Activated CD8-positive, alpha-beta memory T cell treated with anti-CD3 and anti-CD28 coated beads, Interleukin-2, amount 50 U/mL, for 1 hour (primary cell): ENCODE data around the gene NYAP2.

Experiments used
- DNase-seq: peaks from one replicate; pipeline ENCODE4 v3.0.0-alpha.2; 2020; ENCODE audit errors: extremely low read depth

NYAP2 gene

DNA sequence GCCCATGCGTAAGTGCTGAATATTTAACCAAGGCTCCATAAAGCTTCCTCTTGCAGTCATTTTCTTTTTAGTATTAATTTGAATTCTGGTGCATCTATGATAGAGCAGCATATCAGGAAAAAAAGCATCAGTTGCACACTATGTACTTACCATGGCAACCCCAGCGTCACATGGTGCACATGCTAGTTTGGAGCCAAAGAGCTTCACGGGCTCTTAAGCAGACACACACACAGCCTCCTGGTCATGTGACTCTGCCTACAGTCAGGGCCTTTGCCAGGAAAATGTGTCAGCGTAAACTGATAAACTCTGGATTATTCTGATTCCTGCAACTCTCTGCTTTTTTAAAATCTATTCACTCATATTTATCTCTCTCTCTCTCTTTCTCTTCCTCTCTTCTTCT lies 30.2 kb downstream of the NYAP2 start:
- DNase-seq = no peak

DNA sequence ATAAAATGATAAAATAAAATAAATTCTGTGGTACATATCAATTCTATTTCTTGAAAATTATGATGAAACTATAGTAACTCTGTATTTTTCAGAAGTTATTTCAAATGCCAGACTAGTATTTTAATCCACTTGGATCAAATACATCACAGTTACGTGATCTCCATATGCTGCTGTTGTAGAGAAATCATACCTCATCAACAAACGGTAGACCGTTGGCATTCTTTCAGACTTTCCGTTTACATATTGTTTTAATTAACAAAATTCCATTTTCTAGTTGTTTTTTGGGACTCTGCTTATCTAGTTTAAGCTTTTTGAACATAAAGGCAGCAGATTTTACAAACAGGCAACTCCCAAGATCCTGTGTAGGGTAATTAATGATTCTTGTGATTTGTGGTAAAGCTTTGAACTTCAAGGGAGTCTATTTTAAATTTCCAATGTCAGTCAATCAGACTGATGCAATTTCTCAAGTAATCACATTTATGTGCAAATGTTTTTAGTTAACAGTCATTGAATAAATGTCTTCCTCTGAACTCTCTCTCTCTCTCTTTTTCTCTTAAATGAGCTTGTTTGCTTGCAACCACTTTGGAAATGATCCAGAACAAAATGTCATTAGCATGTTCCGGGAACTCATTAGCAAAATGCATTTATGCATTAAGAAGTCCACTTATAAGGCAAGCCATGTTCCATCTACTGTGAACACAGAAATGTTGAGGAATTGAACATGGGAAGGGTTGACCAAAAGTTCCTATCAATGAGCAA lies 31.8 kb downstream of the NYAP2 start:
- DNase-seq = no peak

DNA sequence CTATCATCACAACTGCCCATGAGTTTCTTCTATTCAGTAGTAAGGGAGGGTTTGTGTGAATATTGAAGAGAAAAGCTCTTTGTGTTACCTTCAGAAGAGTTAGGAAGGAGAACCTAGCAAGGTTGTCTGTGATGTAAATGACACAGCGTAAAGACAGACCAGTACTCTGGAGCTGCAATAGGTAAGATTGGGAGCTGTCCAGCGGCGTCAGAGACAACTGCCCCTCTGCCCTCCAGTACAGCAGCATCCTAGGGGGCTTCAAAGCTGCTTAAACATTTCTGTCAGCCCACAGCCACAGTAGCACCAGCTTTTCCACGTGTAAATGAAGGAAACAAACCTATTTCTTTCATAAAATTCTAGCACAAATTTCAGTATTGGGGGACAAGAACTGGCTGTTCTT lies 34.5 kb downstream of the NYAP2 start:
- no peak for DNase-seq

DNA sequence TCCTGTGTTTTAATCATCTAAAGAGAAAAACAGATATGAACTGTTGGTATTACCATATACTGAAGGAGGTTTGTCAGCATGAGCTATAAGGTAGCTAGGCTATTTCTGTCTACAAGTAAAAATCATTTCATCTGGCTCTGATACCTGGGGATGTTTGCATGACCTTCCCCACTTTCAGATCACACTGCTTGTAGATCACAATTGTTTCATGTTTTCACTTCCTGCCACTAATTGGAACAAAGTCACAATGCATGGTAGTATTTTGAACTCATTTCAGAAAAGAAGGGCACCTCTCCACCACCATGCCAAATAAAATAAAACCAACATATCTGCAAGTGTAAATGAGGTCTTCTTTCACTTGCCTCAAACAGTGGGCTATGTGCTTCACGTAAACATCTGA lies 37.8 kb downstream of the NYAP2 start:
- no peak for DNase-seq

DNA sequence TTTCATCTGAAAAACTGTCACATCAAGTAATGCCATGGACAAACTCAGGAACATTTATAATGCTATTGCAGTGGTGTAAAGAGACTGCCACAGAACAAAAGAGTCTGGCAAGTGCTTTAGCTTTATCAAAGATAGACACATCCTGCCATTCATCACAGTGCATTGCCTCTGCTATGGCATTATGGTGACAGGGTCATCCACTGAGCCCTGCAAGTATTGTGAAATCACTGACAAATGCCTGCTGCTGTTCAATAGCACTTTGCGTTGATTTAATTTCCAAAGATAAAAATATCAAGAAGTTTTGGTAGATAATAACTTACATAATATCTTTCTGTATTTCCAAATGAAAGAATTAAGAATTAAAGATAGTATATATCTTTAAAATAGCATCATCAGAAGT lies 38.7 kb downstream of the NYAP2 start:
- DNase-seq = no peak

DNA sequence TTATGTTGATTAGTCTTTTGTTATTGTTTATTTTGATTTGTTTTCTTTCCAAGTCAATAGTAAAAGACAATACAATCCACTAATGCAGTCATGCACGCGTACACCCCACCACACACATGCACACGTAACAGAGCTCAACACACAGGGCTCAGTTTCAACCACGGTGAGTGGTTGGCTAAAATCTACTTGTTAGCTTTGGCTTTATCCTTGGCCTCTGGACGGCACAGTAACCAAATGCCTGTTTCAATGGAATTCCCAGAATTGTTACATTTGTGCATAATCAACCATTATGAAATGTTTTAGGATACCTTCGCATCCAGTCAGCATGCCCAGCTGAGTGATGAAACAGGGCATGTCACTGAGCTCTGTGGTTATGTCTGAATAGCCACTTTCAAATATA lies 53.2 kb downstream of the NYAP2 start:
- DNase-seq = no peak

DNA sequence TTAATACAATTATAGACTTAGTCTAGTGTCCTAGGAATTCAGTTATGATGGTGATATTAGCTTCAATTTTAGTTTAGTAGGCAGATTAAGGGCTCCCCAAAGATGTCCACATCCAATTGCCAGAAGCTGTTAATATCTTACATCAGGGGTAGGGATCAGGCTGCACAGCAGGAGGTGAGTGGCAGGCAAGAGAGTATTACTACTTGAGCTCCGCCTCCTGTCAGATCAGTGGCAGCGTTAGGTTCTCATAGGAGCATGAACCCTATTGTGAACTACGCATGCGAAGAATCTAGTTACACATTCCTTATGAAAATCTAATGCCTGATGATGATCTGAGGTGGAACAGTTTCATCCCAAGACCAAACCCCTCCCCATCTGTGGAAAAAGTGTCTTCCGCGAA lies 54.9 kb downstream of the NYAP2 start:
- DNase-seq = no peak

DNA sequence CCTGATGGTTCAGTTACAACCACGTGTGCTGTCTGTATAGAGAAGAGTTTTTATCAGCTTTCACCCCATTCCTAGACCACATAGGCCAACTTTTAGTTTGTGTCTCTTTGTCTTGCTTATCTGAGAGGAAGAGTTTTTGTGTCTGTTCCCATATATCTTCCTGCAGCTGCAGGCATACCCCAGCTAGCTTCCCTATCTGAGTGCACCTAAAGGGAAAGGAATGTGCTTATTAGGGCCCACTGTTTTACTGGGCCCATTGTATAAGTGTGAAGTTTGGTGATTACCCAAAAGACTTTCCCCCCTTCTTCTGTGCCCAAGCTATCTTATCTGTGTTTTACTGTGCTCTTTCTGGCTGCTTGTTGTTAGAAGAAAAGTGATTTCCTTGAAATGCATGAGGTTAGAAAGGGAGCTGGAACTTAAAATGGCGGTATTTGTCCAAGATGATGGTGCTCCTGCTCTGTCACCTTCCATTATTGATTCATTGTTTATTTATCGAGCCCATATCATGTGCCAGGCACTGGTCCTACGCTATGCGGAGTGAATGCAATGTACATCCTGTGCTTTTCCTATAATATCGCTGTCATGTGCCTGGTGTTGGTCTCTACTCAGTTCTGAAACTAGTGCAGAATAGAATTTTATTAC lies 57.2 kb downstream of the NYAP2 start:
- no peak for DNase-seq

DNA sequence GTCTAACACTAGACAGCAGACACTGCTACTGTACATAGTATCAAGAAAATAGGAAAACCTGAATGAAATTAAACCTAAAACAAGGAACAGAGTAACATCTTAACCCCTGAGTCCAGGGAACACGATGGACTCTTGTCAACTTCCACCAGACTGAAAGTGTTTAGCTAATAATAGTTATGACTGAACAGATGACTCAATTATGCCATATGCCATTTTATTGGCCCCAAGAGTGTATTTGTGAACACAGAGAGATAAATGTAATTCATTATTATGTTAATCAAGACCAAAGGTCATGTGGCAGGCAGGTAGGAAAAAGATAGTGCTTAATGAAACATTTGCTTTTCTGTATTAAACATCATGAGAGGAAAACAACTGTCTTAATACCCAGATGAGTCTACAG lies 58.0 kb downstream of the NYAP2 start:
- DNase-seq = no peak

DNA sequence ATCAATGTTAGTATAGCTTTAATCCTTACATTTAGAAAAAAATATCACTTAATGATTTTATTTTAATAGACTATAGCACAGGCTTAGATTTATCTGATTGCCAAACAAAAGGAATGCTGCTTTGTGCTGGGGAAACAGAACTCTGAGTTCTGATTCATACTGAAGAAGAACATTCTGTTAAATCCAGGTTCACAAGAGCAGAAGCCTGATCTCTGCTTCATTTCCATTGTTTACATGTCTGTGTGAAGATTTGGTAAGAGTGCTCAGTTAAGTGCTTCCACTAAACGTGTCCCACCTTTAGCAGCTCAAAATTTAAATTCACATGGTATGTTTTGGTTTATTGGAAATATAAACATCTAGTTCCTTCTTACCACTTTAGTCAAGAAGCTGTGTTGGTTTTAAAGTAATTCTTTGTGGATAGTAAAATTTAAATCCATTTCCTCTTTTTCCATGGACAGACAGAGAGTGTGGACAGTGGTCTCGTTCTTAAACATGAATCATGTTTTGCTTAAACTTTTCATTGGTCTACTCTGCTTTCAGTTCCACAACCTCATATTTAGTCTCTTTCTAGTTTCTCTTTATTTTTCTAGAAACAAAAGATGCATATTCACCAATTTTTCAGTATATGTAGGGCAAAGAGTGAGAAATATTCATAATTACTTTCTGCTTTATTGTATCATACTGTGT lies 59.1 kb downstream of the NYAP2 start:
- no peak for DNase-seq

DNA sequence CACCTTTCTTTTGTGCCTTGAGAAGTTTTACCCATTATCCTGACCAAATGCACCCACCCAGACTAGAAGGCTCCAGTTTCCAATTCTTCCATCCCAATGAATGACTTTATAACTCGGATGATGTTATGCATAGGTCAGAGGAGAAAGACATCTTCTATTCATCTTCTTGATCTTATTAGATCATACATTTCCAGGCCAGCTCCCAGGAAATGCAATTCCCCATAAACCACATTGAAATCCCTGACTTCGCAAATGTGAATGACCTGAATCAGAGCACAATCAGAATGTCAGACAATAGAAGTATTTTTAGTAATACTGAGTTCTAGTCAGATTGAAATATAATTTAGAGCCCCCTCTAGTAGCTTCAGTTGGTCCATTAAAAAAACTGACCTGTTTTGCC lies 62.9 kb downstream of the NYAP2 start:
- no peak for DNase-seq

DNA sequence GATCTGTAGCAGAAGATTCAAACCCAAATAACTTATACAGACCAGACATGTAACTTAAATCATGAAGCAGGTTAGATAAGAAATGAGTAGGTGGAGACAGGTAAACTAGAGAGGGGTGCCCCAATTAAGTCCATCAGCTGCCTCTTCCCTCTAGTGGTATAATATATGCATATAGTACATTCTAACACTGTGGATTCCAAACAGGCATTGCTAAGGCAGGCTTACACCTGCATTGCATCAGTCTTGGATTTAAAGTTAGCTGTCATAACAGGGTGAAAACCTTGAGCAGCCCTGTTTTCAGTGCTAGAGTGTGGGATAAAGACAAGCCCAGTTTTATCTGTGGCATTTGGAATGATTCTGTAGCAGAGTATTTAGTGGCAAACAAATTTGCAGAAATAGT lies 63.4 kb downstream of the NYAP2 start:
- no peak for DNase-seq

DNA sequence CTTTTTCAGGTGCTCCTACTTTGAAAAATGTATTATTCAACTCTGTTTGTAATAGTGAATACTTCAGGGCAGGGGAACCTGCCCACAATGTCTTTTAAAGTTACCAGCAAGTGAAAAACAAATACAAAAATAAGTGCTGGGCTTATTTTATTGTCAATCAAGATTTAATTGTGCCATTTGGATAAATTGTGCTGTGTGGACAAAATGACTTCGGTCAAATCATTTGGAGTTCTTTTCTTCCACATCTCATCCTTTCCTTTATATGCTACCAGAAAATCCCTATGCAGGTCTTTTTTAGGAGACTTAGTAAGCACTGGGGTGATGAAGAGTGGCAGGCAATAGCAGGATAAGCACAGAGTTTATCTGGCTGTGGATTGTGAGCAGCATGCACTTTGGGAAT lies 63.9 kb downstream of the NYAP2 start:
- DNase-seq = no peak

DNA sequence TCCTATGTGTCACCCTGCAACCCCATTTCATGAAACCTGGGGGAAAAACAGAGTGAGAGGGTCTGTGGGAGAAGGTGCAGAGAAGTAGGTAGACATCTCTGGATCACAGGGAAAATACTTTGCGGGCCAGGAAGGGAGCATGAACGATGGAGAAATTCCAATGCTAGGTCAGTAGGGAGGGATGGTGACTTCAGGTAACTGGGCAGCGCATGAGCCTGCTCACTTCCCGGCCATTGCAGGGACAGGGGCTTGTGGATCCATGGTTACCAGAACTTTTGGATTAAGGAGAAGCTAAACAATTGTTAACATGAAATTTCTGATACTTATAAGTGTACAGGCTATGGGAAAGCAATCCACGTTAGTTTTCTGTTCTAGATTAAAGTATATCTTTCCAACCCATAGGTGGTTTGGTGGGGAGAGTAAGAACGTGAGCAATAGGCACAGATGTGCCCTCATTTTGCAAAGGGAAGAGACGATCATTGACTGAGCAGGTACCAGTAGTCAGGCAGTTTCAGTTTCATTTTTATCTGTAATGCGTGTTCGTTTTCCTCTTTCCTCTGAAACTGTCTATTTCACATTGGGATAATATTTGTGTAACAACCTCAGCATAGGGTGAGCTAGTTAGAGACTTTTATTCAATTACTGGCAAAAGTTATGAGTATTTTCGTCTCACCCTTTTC lies 65.0 kb downstream of the NYAP2 start:
- no peak for DNase-seq

DNA sequence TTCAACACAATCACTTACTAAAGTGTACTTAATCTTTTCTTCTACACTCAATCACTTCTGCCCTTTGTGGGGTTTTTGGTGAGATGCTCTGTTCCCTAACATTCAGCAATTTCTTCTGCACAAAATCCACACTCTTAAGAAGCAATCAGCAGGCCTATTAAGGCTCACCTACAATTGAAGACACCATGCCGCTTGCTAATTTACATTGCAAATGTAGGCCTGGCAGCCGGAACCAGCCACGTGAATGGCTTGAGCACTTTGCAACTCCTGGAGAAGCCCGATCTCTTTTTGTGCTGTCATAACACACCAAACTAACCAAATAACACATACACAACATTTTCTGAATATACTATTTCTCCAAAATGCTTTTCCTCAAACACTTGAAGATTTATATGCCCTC lies 66.3 kb downstream of the NYAP2 start:
- no peak for DNase-seq

DNA sequence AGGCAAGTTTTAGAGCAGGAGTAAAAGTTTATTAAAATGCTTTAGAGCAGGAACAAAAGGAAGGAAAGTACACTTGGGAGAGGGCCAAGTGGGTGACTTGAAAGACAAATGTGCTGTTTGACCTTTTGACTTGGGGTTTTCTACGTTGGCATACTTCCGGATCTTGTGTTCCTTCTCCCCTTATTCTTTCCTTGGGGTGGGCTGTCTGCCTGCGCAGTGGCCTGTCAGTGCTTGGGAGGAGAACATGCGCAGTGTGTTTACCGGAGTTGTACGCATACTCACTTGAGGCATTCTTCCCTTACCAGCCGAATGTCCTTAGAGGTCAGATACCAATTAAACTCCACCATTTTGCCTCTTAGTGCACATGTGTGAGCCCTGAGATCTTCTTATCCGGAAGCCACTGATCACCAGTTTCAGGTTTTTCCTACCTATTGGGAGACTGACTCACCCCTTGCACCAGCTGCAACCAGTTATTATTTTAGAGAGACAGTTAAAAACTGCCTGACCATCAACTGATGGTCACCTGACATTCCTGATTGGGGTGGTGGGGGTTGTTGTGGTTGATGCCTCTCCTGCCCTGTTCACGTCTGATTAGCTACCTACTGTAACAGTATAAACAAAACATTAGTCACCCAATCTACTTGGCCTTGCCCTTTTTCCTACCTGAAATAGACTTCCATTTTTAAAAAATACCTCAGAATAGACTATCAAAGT lies 67.5 kb downstream of the NYAP2 start:
- no peak for DNase-seq

DNA sequence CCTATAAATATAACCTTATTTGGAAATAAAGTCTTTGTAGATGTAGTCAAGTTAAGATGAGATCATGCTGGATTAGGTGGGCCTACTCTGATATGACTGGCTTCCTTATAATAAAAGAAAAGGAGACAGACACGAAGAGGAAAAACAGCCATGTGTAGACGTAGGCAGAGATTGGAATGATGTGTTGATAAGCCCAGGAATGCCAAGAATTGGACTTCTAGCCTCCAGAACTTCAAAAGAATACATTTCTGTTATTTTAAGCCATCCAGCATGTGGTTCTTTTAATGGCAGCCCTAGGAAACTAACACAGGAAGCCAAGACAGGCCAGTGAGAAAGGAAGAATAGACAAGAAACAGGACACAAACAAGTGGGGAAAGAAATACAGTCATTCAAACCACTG lies 68.6 kb downstream of the NYAP2 start:
- no peak for DNase-seq

DNA sequence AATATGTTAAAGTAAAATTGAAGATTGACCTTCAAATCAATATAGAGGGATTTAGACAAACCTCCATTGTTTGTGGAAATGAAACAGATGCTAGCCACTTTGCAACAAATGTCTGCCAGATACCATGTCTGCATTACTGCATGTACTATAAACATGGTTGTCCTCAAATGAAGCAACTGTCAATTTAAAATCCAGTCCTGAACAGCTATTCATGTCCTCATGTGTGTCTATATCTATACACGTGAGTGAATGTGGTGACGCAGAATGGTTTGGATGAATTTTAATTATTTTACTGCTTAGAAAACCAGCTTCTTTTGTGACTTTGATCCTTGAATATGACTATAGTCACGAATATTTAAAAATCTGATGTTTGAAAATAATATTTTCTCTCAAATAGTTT lies 71.5 kb downstream of the NYAP2 start:
- DNase-seq = no peak

DNA sequence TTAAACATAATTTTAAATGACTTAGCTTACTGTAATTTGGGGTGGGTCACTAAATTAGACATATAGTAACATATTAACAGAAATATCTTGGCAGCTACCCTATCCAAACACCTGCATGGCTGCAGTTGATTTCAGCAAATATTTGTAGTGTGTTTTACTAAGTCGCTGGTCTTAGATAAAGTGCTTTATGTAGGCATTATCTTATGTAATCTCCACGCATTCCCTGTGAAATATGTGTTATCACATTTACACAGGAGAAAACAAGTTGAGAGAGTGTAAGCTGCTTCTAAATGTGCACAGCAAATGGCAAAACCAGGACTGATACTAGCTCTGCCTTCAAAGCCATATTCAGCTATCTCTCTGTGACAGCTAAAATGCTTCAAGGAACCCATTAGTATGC lies 72.0 kb downstream of the NYAP2 start:
- no peak for DNase-seq

DNA sequence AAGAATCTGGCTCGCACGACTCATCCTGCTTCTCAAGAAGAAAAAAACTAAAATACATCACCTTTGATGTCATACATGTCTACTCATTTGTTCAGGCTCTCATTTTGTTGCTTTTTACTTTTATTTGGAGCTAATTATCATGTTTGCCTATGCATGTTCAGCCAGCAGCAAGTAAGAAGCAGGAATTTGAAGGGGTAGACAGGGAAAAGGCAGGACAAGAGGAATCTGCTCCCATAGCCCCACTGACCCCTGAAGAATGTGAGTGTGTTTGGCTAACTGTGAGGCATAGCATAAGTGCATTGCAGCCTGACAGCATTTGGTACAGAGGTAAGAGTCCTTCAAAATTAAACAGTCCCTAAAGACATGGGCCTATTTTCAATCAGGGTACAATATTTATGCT lies 72.7 kb downstream of the NYAP2 start:
- no peak for DNase-seq

DNA sequence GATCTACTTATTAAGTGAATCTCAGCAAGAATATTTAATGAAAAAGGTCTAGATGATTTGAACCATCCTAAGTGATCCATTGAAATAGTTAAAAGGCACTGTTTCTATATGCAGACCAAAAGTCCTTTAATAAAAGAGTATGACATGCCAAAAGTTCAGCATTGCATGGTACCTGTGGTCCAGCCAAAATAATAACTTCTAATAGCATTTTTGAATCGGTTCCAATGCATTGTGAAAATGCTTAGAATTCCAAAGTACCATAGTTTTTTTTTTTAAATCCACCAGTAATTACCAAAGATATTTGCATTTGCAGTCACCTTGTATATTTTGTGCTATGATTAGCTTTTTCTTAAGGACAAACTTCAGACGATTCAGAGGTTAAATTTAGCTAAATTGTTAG lies 79.9 kb downstream of the NYAP2 start:
- no peak for DNase-seq

DNA sequence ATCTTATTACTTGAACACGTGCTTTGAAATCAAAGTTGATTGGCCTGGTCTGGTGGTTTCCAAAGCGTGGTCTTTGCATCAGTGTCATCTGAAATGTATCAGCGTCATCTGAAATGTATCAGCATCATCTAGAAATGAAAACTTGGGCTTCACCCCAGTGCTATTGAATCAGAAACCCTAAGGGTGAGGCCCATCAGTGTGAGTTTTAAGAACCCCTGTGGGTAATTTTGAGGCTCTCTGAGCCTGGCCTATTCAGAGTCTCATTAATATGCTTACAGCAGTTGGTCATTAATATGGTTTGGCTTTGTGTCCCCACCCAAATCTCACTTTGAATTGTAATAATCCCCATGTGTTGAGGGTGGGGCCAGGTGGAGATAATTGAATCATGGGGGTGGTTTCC lies 85.2 kb downstream of the NYAP2 start:
- no peak for DNase-seq
